Ramos (cell line): ENCODE results near the gene NOS1AP.

Source experiments
- in situ Hi-C: fragments of 300-500 bp; cut with MboI; formaldehyde crosslinking; loops from one replicate; pipeline ENCODE4 v1.14.3; 2022; ENCODE audit warnings: low sequenced_read_pairs; ENCODE audit not compliant: unreplicated experiment

The NOS1AP gene

GRCh38 chr1:162315673-162316072 is 246.2 kb downstream of the NOS1AP start:
- in situ Hi-C loops, result no loop called here

DNA sequence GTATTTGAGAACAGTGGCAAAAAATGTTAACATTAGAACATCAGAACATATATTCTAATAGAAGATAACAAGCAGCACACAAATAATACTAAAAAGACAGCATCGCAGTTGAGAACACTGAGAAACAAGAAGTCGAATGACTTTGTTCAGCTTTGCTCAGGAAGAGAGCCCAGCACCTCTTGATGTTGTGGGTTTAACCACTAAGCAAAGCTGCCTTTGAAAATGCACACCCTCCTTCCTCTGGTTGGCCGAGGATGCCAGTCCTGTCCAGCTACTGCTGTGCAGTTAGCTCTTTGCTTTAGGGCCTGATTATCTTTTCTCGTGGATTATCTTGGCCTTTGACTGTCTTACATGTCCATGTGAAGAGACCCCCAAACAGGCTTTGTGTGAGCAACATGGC is 246.7 kb downstream of the NOS1AP start:
- in situ Hi-C loops, result no loop called here

GRCh38 chr1:162317621-162318020 is 248.1 kb downstream of the NOS1AP start:
- in situ Hi-C loops, result no loop called here

DNA sequence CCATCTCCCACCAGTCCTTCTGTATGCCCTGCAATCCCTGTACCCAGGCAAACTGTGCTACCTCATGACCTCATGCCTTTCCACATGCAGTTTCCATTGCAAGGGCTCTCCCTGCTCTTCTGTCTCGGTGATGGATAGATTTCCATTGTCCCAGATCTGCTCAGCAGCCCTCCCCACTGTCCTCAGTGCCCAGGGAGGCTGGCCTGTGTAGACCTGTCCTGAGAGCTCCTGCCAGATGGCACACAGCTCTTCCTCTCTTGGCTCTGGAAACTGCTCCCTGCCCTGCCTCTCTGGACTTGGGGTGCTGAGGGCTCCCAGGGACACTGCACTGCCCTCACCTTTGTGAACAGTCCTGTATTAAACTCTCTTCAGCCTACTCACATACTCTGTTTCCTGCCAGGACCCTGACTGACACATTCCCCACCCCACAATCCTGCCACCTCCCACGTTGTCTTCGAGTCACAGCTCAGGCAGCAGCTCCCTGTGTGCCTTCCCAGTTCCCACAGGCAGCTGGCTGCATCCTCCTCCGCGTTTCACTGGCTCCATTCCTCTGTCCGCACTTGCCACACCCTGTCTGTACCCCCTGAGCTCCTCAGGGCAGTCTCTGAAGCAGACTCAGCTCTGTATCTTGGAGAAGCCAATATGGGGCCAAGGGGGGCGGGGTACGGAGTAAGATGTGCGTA is 250.1 kb downstream of the NOS1AP start:
- in situ Hi-C loops, result no loop called here

DNA sequence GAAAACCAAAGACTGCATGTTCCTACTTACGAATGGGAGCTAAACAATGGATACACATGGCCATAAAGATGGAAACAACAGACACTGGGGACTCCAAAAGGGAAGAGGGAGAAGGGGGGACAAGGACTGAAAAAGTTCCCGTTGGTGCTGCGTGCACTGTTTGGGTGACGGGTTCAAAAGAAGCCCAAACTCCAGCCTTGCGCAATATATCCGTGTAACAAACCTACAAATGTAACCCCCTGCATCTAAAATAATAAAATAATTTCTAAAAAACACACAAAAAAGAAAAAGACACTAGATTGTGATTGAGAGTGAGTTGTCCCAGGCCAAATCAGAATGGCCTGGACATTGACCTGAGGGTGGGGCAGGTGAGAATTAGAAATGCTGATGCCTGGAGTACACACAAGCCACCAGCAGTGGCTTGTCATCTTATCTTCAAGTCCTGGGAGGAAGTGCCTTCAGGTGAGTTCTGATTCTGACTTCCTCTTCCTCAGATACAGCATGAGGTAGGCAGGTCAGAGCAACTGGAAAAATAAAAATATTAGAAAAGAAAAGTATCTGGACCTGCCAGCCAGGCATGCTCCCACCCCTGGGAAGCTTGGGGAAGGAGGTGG is 252.4 kb downstream of the NOS1AP start:
- in situ Hi-C loops, result no loop called here

- in situ Hi-C loops, result no loop called here
These were observed 253.5 kb downstream of the NOS1AP start for GRCh38 chr1:162323023-162323422.

GRCh38 chr1:162324396-162324795 is 254.9 kb downstream of the NOS1AP start:
- in situ Hi-C loops, result no loop called here

- in situ Hi-C loops, result no loop called here
These were observed 257.1 kb downstream of the NOS1AP start for GRCh38 chr1:162326559-162326958.

GRCh38 chr1:162327144-162327787 is 257.8 kb downstream of the NOS1AP start:
- in situ Hi-C loops, result no loop called here

- in situ Hi-C loops, result no loop called here
These were observed 258.3 kb downstream of the NOS1AP start for GRCh38 chr1:162327788-162328165.

DNA sequence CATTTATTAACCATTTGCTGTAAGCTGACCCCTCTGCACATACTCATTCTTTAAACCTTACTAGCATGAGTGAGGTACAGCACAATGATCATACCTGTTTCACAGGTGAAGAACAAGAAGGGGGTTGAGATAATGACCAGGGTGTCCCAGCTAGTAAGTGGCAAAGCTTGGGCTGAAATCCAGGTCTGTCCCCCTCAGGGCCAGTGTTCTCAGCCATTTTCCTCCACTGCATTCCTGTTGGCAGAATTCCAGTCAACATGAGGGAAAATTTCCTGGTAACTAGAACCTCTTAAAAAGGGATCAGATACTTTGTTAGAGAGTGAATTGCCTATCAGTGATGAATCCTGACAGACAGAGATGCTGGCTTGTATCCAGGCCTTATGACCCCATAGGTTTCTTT is 259.0 kb downstream of the NOS1AP start:
- in situ Hi-C loops, result no loop called here

- in situ Hi-C loops, result no loop called here
These were observed 260.3 kb downstream of the NOS1AP start for GRCh38 chr1:162329826-162330225.

DNA sequence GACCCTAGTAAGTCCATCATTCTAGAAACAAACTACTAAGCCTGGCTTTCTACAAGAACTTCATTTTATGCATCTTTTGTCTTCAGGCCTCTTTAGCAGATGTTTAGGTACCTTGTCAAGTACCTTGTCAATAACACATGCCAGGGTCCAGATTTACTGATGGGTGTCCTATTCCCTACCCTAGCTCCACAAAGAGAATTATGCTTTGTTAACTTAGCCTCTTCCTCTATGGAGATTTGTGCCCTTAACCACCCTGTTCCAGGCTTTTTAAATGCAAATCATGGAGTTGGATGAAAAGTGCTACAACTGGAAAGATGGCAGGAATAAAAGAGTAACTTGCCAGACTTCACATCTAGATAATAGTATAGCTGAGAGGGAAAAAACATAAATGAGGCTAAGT is 264.5 kb downstream of the NOS1AP start:
- in situ Hi-C loops, result no loop called here

DNA sequence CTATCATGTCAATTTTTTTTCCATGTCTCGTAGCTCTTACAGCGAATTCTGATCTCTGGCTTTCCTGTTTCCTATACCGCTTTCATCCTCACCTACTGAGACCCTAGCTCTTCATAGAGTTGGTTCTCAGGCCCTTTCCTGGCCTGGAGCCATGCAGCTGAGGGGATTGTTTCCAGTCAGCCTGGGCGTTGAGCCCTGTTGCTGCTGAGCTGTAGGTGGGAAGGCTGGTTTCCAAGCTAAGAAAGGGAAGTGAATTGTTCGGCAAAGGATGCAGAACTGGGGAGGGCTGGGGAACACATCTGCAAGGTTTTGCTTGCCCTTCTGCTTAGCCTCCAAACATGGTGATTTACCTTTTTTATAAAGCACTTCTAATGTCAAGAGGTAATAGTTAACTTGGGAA is 265.6 kb downstream of the NOS1AP start:
- in situ Hi-C loops, result no loop called here

GRCh38 chr1:162336621-162337285 is 267.3 kb downstream of the NOS1AP start:
- in situ Hi-C loops, result no loop called here

GRCh38 chr1:162342452-162342983 is 273.0 kb downstream of the NOS1AP start:
- in situ Hi-C loops, result no loop called here

- in situ Hi-C loops, result no loop called here
These were observed 274.0 kb downstream of the NOS1AP start for GRCh38 chr1:162343470-162343869.

GRCh38 chr1:162347281-162347680 is 277.8 kb downstream of the NOS1AP start:
- in situ Hi-C loops, result no loop called here

- in situ Hi-C loops, result no loop called here
These were observed 280.3 kb downstream of the NOS1AP start for GRCh38 chr1:162349635-162350330.

DNA sequence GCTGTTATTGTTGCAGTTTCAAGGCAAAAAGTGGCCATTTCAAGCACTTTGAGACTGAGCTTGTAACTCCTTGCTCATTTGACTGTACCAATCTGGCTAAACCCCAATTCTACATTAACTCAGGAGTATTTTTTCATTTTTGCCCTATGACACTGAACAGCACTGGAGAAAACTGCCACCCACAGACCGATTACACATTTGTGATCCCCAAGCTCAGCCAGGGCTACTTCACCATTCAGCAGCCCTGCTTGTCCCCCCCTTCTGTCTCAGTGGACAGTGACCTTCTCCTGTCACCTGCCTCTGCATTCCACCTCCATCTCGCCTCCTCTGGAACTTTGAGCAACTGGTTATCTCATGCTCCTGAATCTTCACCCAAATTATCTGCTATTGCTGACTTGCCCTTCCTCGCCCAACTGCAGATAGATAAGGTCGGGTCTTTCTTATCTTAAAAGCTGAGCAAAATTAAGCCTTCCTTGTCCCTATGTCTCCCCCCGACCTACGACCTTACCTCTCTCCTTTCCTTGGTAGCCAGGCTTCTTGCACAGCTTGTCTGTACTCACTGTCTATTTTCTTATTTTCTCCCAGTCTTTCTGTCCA is 281.9 kb downstream of the NOS1AP start:
- in situ Hi-C loops, result no loop called here
